ENCODE results near the gene BAHCC1.

The BAHCC1 gene

DNA sequence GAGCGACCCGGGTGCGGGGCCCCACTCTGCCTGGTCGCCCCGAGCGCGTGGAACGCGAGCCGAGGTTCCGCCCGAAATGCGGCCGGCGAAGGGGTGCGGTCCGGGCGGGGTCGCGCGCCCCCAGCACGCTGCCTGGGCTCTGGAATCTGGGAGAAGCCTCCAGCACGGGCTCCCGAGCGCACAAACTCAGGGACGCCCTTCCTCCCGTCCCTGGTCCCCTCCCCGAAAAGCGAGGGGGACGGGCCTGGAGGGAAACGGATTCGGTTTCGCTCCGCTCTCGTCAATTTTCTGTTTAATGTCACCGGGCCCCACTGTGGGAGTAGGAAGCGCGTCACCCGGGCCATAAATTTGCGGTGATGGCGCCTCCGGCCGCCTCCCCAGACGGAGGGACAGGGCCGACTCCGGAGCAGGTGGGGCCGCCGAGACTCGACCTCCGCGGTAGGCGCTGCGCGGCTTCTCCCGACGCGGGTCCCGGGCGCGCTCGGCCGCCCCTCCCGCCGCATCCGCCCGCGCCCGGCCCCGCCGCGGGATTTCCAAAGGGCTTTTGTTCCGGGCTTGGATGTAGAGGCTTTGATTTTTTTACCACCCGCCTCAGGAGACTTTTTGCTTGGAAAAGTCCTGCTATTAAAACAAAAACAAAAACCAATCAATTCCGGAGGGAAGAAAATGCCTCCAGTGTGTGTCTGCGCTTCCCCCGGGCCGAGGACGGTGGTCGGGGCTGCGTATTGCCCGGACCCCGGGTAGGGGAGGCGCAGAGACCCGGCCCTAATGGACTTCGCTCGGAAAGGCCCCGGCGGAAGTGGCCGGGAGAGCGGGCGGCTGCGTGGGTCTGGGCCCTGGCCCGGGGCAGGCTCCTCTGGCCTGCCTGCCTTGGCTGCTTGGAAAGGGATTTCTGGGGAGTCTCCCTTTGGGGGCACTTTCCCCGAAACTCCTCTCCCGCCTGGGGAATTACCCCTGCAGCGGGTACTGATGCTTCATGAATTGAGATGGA, 7.9 kb upstream of the BAHCC1 start:
- peak; percentile 43 for DNase-seq

DNA sequence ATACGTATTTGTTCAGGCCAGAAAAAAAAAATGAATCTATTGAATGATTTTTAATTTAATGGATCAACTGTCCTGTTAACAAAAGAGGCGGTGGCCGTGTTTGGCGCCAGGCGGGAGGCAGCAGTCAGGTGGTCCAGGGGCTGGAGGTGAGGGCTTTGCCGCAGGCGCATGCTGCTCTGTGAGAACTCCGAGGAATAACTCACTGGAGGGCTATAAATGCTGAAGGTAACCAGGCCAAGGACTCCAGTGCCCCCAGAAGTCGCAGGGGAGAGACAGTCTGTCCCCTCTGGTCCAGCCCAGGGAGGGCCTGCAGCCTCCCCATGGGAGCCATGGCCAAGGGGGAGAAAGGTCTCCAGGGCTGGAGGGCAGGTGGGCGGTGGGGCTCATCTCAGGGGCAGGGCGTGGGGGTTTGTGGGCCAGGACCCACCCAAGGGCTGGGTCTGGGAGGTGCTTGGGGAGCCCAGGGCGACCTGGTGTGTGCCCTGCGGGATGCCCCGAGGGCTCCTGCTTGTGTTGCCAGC, 7.1 kb upstream of the BAHCC1 start:
- no peak for DNase-seq

GRCh38 chr17:81388612-81389367, 6.5 kb upstream of the BAHCC1 start:
- no peak for DNase-seq

GRCh38 chr17:81389585-81389984, 5.7 kb upstream of the BAHCC1 start:
- no peak for DNase-seq

DNA sequence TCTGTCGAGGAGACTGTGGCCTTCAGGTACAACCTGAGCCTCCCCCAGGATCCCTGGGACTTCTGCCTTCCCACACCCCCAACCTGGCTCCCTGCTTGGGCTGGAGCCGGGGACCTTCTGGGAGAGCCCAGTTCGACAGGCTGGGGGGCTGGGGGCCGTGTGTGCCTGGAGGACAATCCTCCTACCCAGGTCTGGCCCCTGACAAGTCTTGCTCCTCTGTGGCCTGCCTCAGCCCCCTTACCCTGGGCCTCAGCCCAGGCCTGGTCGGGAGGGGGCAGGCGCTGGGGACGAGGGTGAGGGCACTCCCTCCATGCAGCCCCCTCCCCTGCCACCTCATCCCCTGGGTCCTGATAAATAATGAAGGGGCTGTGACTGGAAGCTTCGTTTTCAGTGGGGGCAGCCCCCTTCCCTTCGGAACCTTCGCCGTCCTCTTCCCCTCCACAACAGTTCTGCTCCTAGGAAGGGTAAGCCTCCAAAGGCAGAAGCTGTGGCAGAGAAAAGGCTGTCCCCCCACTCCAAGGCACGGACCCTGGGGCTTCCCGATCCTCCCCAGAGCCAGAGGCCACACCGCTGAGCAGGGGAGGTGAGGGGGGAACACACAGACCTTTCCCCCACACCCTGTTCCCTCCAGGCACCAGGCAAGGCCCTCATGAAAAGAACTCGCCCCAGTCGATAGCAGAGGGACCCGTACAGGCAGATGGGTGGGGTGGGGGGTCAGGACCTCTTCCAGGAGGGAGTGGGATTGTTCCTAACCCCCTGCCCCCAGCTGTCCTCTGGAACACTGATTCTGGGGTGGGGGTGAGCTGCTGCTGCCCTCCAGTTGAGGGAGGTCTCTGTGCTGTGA, 5.0 kb upstream of the BAHCC1 start:
- no peak for DNase-seq

DNA sequence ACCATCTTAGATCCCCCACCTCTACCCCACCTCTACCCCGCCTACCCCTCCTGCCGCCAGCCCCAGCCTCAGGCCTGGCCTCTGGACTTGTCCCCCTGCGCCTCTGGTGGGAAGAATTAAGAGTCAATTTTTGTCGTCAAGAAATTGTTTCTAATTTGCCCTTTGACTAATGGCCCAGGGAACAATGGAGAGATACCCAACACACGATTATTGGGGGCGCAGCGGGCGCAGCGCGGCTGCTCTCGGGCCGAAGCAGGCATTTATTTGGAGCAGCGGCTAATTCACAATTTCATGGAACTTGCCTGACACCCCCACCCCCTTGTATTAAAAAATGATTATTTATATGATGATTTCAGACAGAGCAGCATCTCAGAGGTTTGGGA, 4.4 kb upstream of the BAHCC1 start:
- no peak for DNase-seq

GRCh38 chr17:81391293-81391935, 3.8 kb upstream of the BAHCC1 start:
- DNase-seq, result no peak

GRCh38 chr17:81391936-81392908, 3.0 kb upstream of the BAHCC1 start:
- no peak for DNase-seq

- no peak for DNase-seq
Measured at GRCh38 chr17:81392909-81393654, 2.2 kb upstream of the BAHCC1 start.

DNA sequence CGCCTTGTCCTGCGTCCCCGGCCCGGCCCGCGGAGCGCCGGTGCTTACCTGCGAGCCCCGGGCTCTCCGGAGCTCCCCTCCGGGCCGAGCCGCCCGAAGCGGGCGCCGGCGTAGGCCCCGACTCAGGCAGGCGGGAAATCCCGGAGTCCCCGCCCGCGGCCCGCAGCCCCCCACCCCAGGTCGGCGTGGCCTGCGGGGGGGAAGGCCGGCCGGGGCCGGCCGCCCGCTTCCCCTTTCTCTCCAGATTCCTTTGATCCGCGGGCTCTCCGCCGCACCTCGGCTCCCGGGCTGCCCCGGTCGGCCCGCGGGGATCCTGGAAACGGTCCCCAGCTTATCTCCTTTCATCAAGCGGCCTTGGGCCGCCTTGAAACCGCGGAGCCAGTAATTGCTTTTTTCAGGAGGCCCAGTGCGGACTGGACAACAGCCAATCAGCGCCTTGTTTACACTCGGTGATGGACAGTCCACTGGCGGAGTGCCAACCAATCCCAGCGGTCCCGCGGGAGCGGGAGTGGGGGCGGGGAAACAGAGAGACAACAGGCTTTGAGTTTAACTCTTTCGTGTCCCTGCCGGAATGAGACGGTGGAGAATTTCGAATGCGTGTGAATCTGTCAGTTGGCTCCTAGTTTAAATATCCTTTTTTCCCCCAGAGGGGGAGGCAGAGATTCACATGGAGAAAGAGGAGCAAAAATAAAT, 1.4 kb upstream of the BAHCC1 start:
- DNase-seq, result peak; percentile 44

DNA sequence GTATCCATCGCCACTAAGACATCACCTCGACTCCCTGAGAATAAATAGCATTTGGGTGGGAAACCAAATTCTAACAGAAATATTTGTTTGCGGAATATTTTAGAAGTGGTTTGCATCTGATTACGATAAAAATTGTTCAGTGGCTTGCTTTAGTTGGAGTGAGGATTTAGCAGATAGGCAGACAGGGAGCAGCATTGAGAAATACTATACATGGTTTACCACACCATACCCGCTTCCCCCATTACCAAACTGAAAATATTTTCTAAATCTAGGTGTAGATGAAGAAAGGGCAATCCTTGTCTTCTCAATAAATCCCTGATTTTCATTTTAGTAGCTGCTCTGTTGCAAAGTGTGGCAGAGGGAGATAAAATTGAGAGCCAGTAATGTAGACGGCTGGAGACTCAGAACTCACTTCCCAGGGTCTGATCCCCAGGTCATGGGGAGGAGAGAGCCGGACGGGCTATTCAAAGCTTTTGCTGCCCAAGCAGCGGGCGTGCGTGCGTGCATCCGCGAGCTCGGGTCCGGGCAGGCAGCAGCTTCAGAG, 808 bp upstream of the BAHCC1 start:
- DNase-seq, result no peak

- DNase-seq, result no peak
Measured at GRCh38 chr17:81395600-81396277, 482 bp downstream of the BAHCC1 start.

GRCh38 chr17:81396278-81396721, 1.0 kb downstream of the BAHCC1 start:
- DNase-seq, result no peak

GRCh38 chr17:81396722-81397313, 1.6 kb downstream of the BAHCC1 start:
- no peak for DNase-seq

- DNase-seq, result no peak
Measured at GRCh38 chr17:81397314-81398175, 2.3 kb downstream of the BAHCC1 start.

DNA sequence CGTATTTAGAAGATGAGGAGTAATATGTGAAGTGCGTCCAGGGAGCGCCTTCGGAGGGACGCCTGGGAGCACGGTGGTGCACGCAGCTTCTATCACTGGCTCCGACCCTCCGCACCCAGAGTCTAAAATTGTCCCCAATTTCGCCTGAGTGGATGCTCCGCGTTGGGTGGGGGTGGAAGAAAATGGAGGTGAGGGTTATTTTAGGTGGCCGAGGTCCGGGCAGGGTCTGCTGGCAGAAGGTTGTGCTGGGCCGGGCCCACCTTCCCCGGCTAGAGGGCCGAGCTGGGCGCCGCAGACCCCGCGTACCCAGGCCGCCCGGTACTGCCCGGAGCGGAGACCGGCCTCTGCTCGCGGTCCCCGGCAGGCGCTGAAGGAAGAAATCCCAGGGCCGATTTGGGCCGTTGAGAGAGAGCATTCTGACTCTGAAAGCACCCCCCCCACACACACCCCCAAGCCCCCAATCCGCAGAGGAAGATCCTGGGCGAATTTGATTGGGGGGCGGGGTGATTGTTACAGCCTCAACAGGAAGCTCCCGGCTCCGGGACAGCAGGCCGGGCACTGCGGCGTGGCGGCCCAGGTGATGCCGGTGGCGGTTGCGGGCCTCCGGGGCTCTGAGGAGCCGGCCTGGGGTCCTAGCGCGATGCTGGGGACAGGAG, 3.0 kb downstream of the BAHCC1 start:
- no peak for DNase-seq

Data from activated CD8-positive, alpha-beta memory T cell treated with anti-CD3 and anti-CD28 coated beads, Interleukin-2, amount 50 U/mL, for 4 hours (primary cell).